Loucy (cell line): ENCODE data around the gene KCNAB3.

Experiments
- EZH2phosphoT487 ChIP-seq: fragments of 200-600 bp; IDR thresholded peaks from 2 replicates; pipeline ENCODE4 v1.6.1; 2018; ENCODE audit warnings: antibody characterized with exemption, mild to moderate bottlenecking, moderate library complexity, borderline replicate concordance
- TF ChIP-seq, protein P1 (sequence below): fragments of 200-600 bp; sonication (generic); conservative IDR thresholded peaks from 2 replicates; pipeline ENCODE4 v1.5.1; 2014; ENCODE audit warnings: mild to moderate bottlenecking, antibody characterized with exemption, low read length

DNA sequence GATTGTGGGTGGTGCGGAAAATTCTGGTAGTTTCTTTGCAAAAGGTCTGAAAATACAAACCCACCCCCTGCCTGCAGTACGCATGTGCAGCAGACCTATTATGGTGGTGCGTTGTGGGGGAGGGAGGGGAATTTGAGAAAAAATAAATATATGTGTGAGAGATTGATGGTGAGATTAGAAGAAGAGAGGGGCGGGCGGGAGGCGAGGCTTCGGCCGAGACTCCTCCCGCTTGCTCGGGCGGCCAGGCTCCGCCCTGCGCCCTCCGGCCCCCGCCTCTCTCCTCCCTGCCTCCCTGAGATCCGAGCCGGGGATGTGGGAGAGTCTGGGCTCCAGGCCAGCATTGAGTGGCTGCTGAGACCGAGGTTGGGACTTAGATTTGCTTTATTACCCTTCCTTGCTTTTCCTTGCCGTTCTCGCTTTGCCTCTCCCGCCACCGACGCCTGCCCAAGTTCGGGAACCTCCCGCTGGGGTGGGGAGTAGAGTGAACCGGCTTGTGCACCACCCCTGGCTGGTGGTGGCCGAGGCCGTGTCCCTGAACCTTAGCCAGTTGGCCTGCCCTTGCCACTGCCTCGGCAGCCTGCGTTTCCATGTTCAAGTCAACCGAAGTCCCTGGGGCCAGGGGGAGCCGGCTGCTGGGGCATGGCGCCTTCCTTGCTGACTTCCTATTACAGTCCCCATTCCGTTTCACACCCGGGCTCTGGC, 42.0 kb downstream of the KCNAB3 start:
- TF ChIP-seq, protein P1, sequence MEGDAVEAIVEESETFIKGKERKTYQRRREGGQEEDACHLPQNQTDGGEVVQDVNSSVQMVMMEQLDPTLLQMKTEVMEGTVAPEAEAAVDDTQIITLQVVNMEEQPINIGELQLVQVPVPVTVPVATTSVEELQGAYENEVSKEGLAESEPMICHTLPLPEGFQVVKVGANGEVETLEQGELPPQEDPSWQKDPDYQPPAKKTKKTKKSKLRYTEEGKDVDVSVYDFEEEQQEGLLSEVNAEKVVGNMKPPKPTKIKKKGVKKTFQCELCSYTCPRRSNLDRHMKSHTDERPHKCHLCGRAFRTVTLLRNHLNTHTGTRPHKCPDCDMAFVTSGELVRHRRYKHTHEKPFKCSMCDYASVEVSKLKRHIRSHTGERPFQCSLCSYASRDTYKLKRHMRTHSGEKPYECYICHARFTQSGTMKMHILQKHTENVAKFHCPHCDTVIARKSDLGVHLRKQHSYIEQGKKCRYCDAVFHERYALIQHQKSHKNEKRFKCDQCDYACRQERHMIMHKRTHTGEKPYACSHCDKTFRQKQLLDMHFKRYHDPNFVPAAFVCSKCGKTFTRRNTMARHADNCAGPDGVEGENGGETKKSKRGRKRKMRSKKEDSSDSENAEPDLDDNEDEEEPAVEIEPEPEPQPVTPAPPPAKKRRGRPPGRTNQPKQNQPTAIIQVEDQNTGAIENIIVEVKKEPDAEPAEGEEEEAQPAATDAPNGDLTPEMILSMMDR: no peak
- TF ChIP-seq EZH2phosphoT487: no peak
